ENCODE data around the gene PITPNM1. TPM values are rescaled to one million over a fixed set of nuclear protein-coding genes. Genes with fewer than 3 reads are reported as not detected.
"Not testable (repeated sequence)": the region's sequence is repeated elsewhere in the genome, so short reads cannot be mapped to it uniquely, and the experiment has no call there.

Gene PITPNM1
- total and polyA plus RNA-seq, 9 donors, result 4.9 to 11.6 (median 8.4) TPM

GRCh38 chr11:67476692-67477091 lies 28.5 kb downstream of the PITPNM1 start:
- WGBS (ENCODE audit: insufficient coverage), result 90% methylated on average over 10 of the region's 10 CpGs
- H3K4me3 ChIP-seq (ENCODE audit: low read length); H3K27me3 ChIP-seq (ENCODE audit: control insufficient read depth, insufficient read depth, low read length); H3K27ac ChIP-seq (ENCODE audit: low read length); H3K9me3 ChIP-seq (replicated peaks; ENCODE audit: control insufficient read depth, low read depth, low read length); DNase-seq; H3K36me3 ChIP-seq (ENCODE audit: control insufficient read depth, insufficient read depth, low read length); H3K4me1 ChIP-seq (ENCODE audit: control insufficient read depth, insufficient read depth, low read length): not testable (repeated sequence)

- Histone ChIP-seq H3K36me3 (ENCODE audit: control insufficient read depth, insufficient read depth, low read length) (no peaks in the 10 kb centered on the region), H3K9me3 (replicated peaks; ENCODE audit: control insufficient read depth, low read depth, low read length) (no peaks in the 10 kb centered on the region), H3K27me3 (ENCODE audit: control insufficient read depth, insufficient read depth, low read length) (peaks cover 4% of the 10 kb centered on the region), H3K4me3 (ENCODE audit: low read length) (no peak overlapping the region), H3K4me1 (ENCODE audit: control insufficient read depth, insufficient read depth, low read length) (peaks cover 13% of the 10 kb centered on the region), H3K27ac (ENCODE audit: low read length) (no peak overlapping the region)
- DNase-seq, result no peak
- 65% methylated on average over 4 of the region's 7 CpGs for WGBS (ENCODE audit: insufficient coverage)
Observed at GRCh38 chr11:67472882-67473281, 32.3 kb downstream of the PITPNM1 start.

- 57% methylated on average over 4 of the region's 8 CpGs for WGBS (ENCODE audit: insufficient coverage)
- H3K9me3 ChIP-seq (replicated peaks; ENCODE audit: control insufficient read depth, low read depth, low read length), result no peaks in the 10 kb centered on the region
- no peak overlapping the region for H3K4me3 ChIP-seq (ENCODE audit: low read length)
- H3K27ac ChIP-seq (ENCODE audit: low read length), result no peak overlapping the region
- peaks cover 2% of the 10 kb centered on the region for H3K27me3 ChIP-seq (ENCODE audit: control insufficient read depth, insufficient read depth, low read length)
- DNase-seq, result no peak
- peaks cover 7% of the 10 kb centered on the region for H3K36me3 ChIP-seq (ENCODE audit: control insufficient read depth, insufficient read depth, low read length)
- H3K4me1 ChIP-seq (ENCODE audit: control insufficient read depth, insufficient read depth, low read length), result peaks cover 20% of the 10 kb centered on the region
Observed at GRCh38 chr11:67470337-67471002, 34.7 kb downstream of the PITPNM1 start.

GRCh38 chr11:67469508-67469811 lies 35.7 kb downstream of the PITPNM1 start:
- H3K4me3 ChIP-seq (ENCODE audit: low read length), result peak overlapping the region; percentile 73
- peaks cover 2% of the 10 kb centered on the region for H3K27me3 ChIP-seq (ENCODE audit: control insufficient read depth, insufficient read depth, low read length)
- H3K27ac ChIP-seq (ENCODE audit: low read length), result peak overlapping the region; percentile 92
- H3K36me3 ChIP-seq (ENCODE audit: control insufficient read depth, insufficient read depth, low read length), result peaks cover 9% of the 10 kb centered on the region
- 18% methylated on average over 6 of the region's 9 CpGs for WGBS (ENCODE audit: insufficient coverage)
- peaks cover 26% of the 10 kb centered on the region for H3K4me1 ChIP-seq (ENCODE audit: control insufficient read depth, insufficient read depth, low read length)
- no peak for DNase-seq
- no peaks in the 10 kb centered on the region for H3K9me3 ChIP-seq (replicated peaks; ENCODE audit: control insufficient read depth, low read depth, low read length)

- peak; percentile 97 for DNase-seq
- Histone ChIP-seq H3K4me1 (ENCODE audit: control insufficient read depth, insufficient read depth, low read length) (peaks cover 31% of the 10 kb centered on the region), H3K27me3 (ENCODE audit: control insufficient read depth, insufficient read depth, low read length) (peaks cover 2% of the 10 kb centered on the region), H3K27ac (ENCODE audit: low read length) (peak within 1 kb of the TSS; percentile 92), H3K4me3 (ENCODE audit: low read length) (peak within 1 kb of the TSS; percentile 81), H3K9me3 (replicated peaks; ENCODE audit: control insufficient read depth, low read depth, low read length) (no peaks in the 10 kb centered on the region), H3K36me3 (ENCODE audit: control insufficient read depth, insufficient read depth, low read length) (peaks cover 9% of the 10 kb centered on the region)
- WGBS (ENCODE audit: insufficient coverage), result under 1% methylated on average over 72 of the region's 76 CpGs
Observed at GRCh38 chr11:67468759-67469507, 36.2 kb downstream of the PITPNM1 start, which contains the start of gene TMEM134. TMEM134 (minus strand) TSS chr11:67469251; CDS start chr11:67469192, 59 bp downstream.

GRCh38 chr11:67468456-67468758 lies 36.8 kb downstream of the PITPNM1 start:
- no peak for DNase-seq
- Histone ChIP-seq H3K4me3 (ENCODE audit: low read length) (peak overlapping the region; percentile 81), H3K4me1 (ENCODE audit: control insufficient read depth, insufficient read depth, low read length) (peaks cover 35% of the 10 kb centered on the region), H3K27me3 (ENCODE audit: control insufficient read depth, insufficient read depth, low read length) (peaks cover 2% of the 10 kb centered on the region), H3K36me3 (ENCODE audit: control insufficient read depth, insufficient read depth, low read length) (peaks cover 9% of the 10 kb centered on the region), H3K9me3 (replicated peaks; ENCODE audit: control insufficient read depth, low read depth, low read length) (no peaks in the 10 kb centered on the region), H3K27ac (ENCODE audit: low read length) (peak overlapping the region; percentile 69)
- WGBS (ENCODE audit: insufficient coverage), result 0% methylated on average over 3 of the region's 6 CpGs

- 5% methylated on average over 4 of the region's 5 CpGs for WGBS (ENCODE audit: insufficient coverage)
- H3K4me3 ChIP-seq (ENCODE audit: low read length), result peak overlapping the region; percentile 81
- no peak for DNase-seq
Observed at GRCh38 chr11:67468056-67468455, 37.1 kb downstream of the PITPNM1 start.

GRCh38 chr11:67466962-67467771 lies 38.0 kb downstream of the PITPNM1 start:
- WGBS (ENCODE audit: insufficient coverage), result 71% methylated on average over 10 of the region's 11 CpGs
- H3K4me3 ChIP-seq (ENCODE audit: low read length), result no peak overlapping the region
- peaks cover 35% of the 10 kb centered on the region for H3K4me1 ChIP-seq (ENCODE audit: control insufficient read depth, insufficient read depth, low read length)
- H3K27me3 ChIP-seq (ENCODE audit: control insufficient read depth, insufficient read depth, low read length), result no peaks in the 10 kb centered on the region
- no peak for DNase-seq
- H3K27ac ChIP-seq (ENCODE audit: low read length), result no peak overlapping the region
- peaks cover 9% of the 10 kb centered on the region for H3K36me3 ChIP-seq (ENCODE audit: control insufficient read depth, insufficient read depth, low read length)
- no peaks in the 10 kb centered on the region for H3K9me3 ChIP-seq (replicated peaks; ENCODE audit: control insufficient read depth, low read depth, low read length)

More at GRCh38 chr11:67468056-67468455, 37.1 kb downstream of the PITPNM1 start:
- no peaks in the 10 kb centered on the region for H3K9me3 ChIP-seq (replicated peaks; ENCODE audit: control insufficient read depth, low read depth, low read length)
- H3K27ac ChIP-seq (ENCODE audit: low read length), result peak overlapping the region; percentile 69
- peaks cover 35% of the 10 kb centered on the region for H3K4me1 ChIP-seq (ENCODE audit: control insufficient read depth, insufficient read depth, low read length)
- H3K27me3 ChIP-seq (ENCODE audit: control insufficient read depth, insufficient read depth, low read length), result peaks cover 2% of the 10 kb centered on the region
- H3K36me3 ChIP-seq (ENCODE audit: control insufficient read depth, insufficient read depth, low read length), result peaks cover 9% of the 10 kb centered on the region

- H3K4me3 ChIP-seq (ENCODE audit: low read length), result no peak overlapping the region
- no peaks in the 10 kb centered on the region for H3K9me3 ChIP-seq (replicated peaks; ENCODE audit: control insufficient read depth, low read depth, low read length)
- no peak overlapping the region for H3K27ac ChIP-seq (ENCODE audit: low read length)
- H3K27me3 ChIP-seq (ENCODE audit: control insufficient read depth, insufficient read depth, low read length), result no peaks in the 10 kb centered on the region
- H3K4me1 ChIP-seq (ENCODE audit: control insufficient read depth, insufficient read depth, low read length), result peaks cover 35% of the 10 kb centered on the region
- WGBS (ENCODE audit: insufficient coverage), result 91% methylated on average over 4 of the region's 5 CpGs
- DNase-seq, result no peak
- peaks cover 9% of the 10 kb centered on the region for H3K36me3 ChIP-seq (ENCODE audit: control insufficient read depth, insufficient read depth, low read length)
Observed at GRCh38 chr11:67466367-67466766, 38.8 kb downstream of the PITPNM1 start.

- peaks cover 35% of the 10 kb centered on the region for H3K4me1 ChIP-seq (ENCODE audit: control insufficient read depth, insufficient read depth, low read length)
- not testable (repeated sequence) for H3K4me3 ChIP-seq (ENCODE audit: low read length); H3K36me3 ChIP-seq (ENCODE audit: control insufficient read depth, insufficient read depth, low read length); H3K9me3 ChIP-seq (replicated peaks; ENCODE audit: control insufficient read depth, low read depth, low read length); DNase-seq; H3K27ac ChIP-seq (ENCODE audit: low read length); H3K27me3 ChIP-seq (ENCODE audit: control insufficient read depth, insufficient read depth, low read length)
- WGBS (ENCODE audit: insufficient coverage), result no CpG with 5 or more reads among the region's 2 CpGs
Observed at GRCh38 chr11:67465530-67465929, 39.6 kb downstream of the PITPNM1 start.

Measured in muscle of leg (tissue), 11 donors.